H1 (cell line): Measurements from ENCODE around the gene GNG14. TPM values are rescaled to one million over a fixed set of nuclear protein-coding genes. Genes with fewer than 3 reads are reported as not detected.
A peak's percentile ranks its signal among the peaks of the same experiment; 100 is the strongest.

Source experiments
- ASH2L ChIP-seq: fragments of 200-600, 300-600 bp; sonication (generic); IDR thresholded peaks from one replicate; pipeline ENCODE4 v1.7.1; 2017; ENCODE audit warnings: low read length
- ATF3 ChIP-seq: IDR thresholded peaks from 2 replicates; pipeline ENCODE4 v1.6.1; 2011; ENCODE audit warnings: low read depth, mild to moderate bottlenecking, low read length; ENCODE audit not compliant: insufficient read depth
- BCL11A ChIP-seq, 2 experiments: IDR thresholded peaks; one replicate each; pipeline ENCODE4 v1.6.1; 2011; ENCODE audit warnings: low read depth in 2 of 2, low read length in 2 of 2, mild to moderate bottlenecking in 2 of 2
- BRCA1 ChIP-seq: IDR thresholded peaks from 2 replicates; pipeline ENCODE4 v1.6.1; 2012; ENCODE audit warnings: low read depth, low read length, improper control_type of control experiment
- CBX5 ChIP-seq: fragments of 300-800, 300-1000 bp; sonication (generic); IDR thresholded peaks from 2 replicates; pipeline ENCODE4 v1.7.1; 2016; ENCODE audit warnings: antibody characterized with exemption, low read length, low read depth
- CBX8 ChIP-seq: fragments of 300-800, 300-1000 bp; sonication (generic); IDR thresholded peaks from 2 replicates; pipeline ENCODE4 v1.7.1; 2016; ENCODE audit warnings: low read depth, low read length, borderline replicate concordance
- CHD1 ChIP-seq: IDR thresholded peaks from 2 replicates; pipeline ENCODE4 v1.6.1; 2012; ENCODE audit warnings: low read depth, low read length, improper control_type of control experiment
- EGR1 ChIP-seq: IDR thresholded peaks from 2 replicates; pipeline ENCODE4 v1.6.1; 2011; ENCODE audit warnings: low read depth, low read length, borderline replicate concordance
- EP300 ChIP-seq, 2 experiments: IDR thresholded peaks; 1 replicate in 1 of 2; 2 replicates in 1 of 2; pipeline ENCODE4 v1.6.1; 2011 to 2012; ENCODE audit warnings: low read depth in 2 of 2, low read length in 2 of 2, mild to moderate bottlenecking in 2 of 2, borderline replicate concordance in 1 of 2, inconsistent platforms in 1 of 2, moderate library complexity in 1 of 2
- EZH2 ChIP-seq: fragments of 200-600 bp; sonication (generic); IDR thresholded peaks from 2 replicates; pipeline ENCODE4 v1.7.1; 2012; ENCODE audit warnings: low read depth, mild to moderate bottlenecking, moderate library complexity, low read length, inconsistent platforms; ENCODE audit not compliant: severe bottlenecking
- FOSL1 ChIP-seq: IDR thresholded peaks from 2 replicates; pipeline ENCODE4 v1.6.1; 2011; ENCODE audit warnings: mild to moderate bottlenecking, low read depth, low read length, moderate library complexity; ENCODE audit not compliant: insufficient read depth
- HDAC6 ChIP-seq: IDR thresholded peaks from one replicate; pipeline ENCODE4 v1.7.1; 2012; ENCODE audit warnings: low read depth, mild to moderate bottlenecking, inconsistent platforms, low read length, moderate library complexity
- JUND ChIP-seq: IDR thresholded peaks from 2 replicates; pipeline ENCODE4 v1.6.1; 2011; ENCODE audit warnings: mild to moderate bottlenecking, improper control_type of control experiment, low read length
- MAFK ChIP-seq: IDR thresholded peaks from 2 replicates; pipeline ENCODE4 v1.6.1; 2012; ENCODE audit warnings: low read depth, mild to moderate bottlenecking, improper control_type of control experiment, low read length
- NANOG ChIP-seq: IDR thresholded peaks from 2 replicates; pipeline ENCODE4 v1.6.1; 2011; ENCODE audit warnings: low read length, low read depth, mild to moderate bottlenecking, inconsistent platforms; ENCODE audit not compliant: insufficient read depth, poor library complexity, severe bottlenecking
- POLR2AphosphoS5 ChIP-seq: IDR thresholded peaks from 2 replicates; pipeline ENCODE4 v1.6.1; 2011; ENCODE audit warnings: low read depth, low read length
- SAP30 ChIP-seq: fragments of 300-600 bp; sonication (generic); IDR thresholded peaks from 2 replicates; pipeline ENCODE4 v1.7.1; 2012; ENCODE audit warnings: low read length, moderate library complexity, mild to moderate bottlenecking, inconsistent platforms; ENCODE audit not compliant: insufficient read depth, insufficient replicate concordance
- SP2 ChIP-seq: IDR thresholded peaks from 2 replicates; pipeline ENCODE4 v1.6.1; 2012; ENCODE audit warnings: mild to moderate bottlenecking, low read length, inconsistent platforms
- SUZ12 ChIP-seq: fragments of 200-600 bp; sonication (generic); IDR thresholded peaks from 2 replicates; pipeline ENCODE4 v1.6.1; 2012; ENCODE audit warnings: mild to moderate bottlenecking, inconsistent platforms, low read length, moderate library complexity, mixed read lengths
- TAF1 ChIP-seq: IDR thresholded peaks from 2 replicates; pipeline ENCODE4 v1.6.1; 2011; ENCODE audit warnings: mild to moderate bottlenecking, low read depth, low read length
- TAF7 ChIP-seq: optimal IDR thresholded peaks from 2 replicates; pipeline ENCODE3; 2011; ENCODE audit warnings: low read depth, mild to moderate bottlenecking, inconsistent platforms, low read length, moderate library complexity, borderline replicate concordance
- TEAD4 ChIP-seq: IDR thresholded peaks from 2 replicates; pipeline ENCODE4 v1.6.1; 2012; ENCODE audit warnings: low read depth, low read length, inconsistent platforms, mixed read lengths
- polyA plus RNA-seq, 7 experiments: library from polyadenylated mRNA; depleted of rRNA in 3 of 7; stranded (reverse) in 5 of 7; unstranded in 2 of 7; fragments of >200 nt in 5 of 7; fragments of 200-250 nt in 2 of 7; gene quantifications; 1 replicate in 5 of 7; 2 replicates in 1 of 7; 4 replicates in 1 of 7; pipeline versions ENCODE4 v1.2.1 to v1.2.3, GENCODE V29; 2011 to 2013; ENCODE audit warnings: missing spikeins in 2 of 7, mixed read lengths in 2 of 7
- total RNA-seq: library from RNA; stranded (reverse); fragmentation: NEBNext Ultra II Directional; extraction: Animal tissue kit (Norgen Biotek cat#: 25700); gene quantifications from 2 replicates; pipeline ENCODE4 v1.2.1, GENCODE V29; 2021

The GNG14 gene
- total and polyA plus RNA-seq, 2 of the 8 experiments (the other 6 are each of a cell fraction or from before 2014, with no cell fraction given): not detected

- TF ChIP-seq NANOG (no peak), FOSL1 (no peak), POLR2AphosphoS5 (peak; percentile 94), BRCA1 (no peak), SUZ12 (no peak), TAF1 (peak; percentile 85), TEAD4 (no peak), ASH2L (peak; percentile 87), SP2 (no peak), HDAC6 (no peak), TAF7 (peak; percentile 62), JUND (no peak), BCL11A (IDR thresholded peaks at IDR 0.05; ENCODE audit: low read depth in 2 of 2, low read length in 2 of 2) (no peak), CBX5 (no peak), MAFK (no peak), SAP30 (peak; percentile 99), CBX8 (no peak), EZH2 (no peak), CHD1 (no peak), EGR1 (no peak), EP300 (IDR thresholded peaks at IDR 0.05; ENCODE audit: borderline replicate concordance in 1 of 2, low read depth in 2 of 2, low read length in 2 of 2) (no peak), ATF3 (peak; percentile 93)
Measured at GRCh38 chr19:12696366-12697335, 8.9 kb downstream of the GNG14 start, which contains the start of gene FBXW9 (continued).
